NCI-H526 treated with DMSO at 0.1 percent for 48 hours (cell line): ENCODE data around the gene CDH4.
"Not testable (repeated sequence)": the region's sequence is repeated elsewhere in the genome, so short reads cannot be mapped to it uniquely, and the experiment has no call there.

Experiments used
- DNase-seq: peaks from one replicate; lab custom pipeline; 2025; lab: John Stamatoyannopoulos, UW

Gene CDH4

GRCh38 chr20:61387204-61387953, 135.3 kb downstream of the CDH4 start:
- DNase-seq = no peak

GRCh38 chr20:61387954-61388348, 135.9 kb downstream of the CDH4 start:
- no peak for DNase-seq

GRCh38 chr20:61389077-61389476, 137.0 kb downstream of the CDH4 start:
- no peak for DNase-seq

- DNase-seq = no peak
Measured at GRCh38 chr20:61391185-61391584, 139.1 kb downstream of the CDH4 start.

- no peak for DNase-seq
Measured at GRCh38 chr20:61391812-61392520, 139.9 kb downstream of the CDH4 start.

GRCh38 chr20:61394088-61394799, 142.2 kb downstream of the CDH4 start:
- DNase-seq = no peak

GRCh38 chr20:61396262-61396848, 144.3 kb downstream of the CDH4 start:
- no peak for DNase-seq

GRCh38 chr20:61397146-61397545, 145.1 kb downstream of the CDH4 start:
- DNase-seq = no peak

GRCh38 chr20:61397790-61398189, 145.7 kb downstream of the CDH4 start:
- no peak for DNase-seq

- DNase-seq = no peak
Measured at GRCh38 chr20:61399433-61399832, 147.4 kb downstream of the CDH4 start.

GRCh38 chr20:61400499-61400898, 148.4 kb downstream of the CDH4 start:
- no peak for DNase-seq

GRCh38 chr20:61404303-61404702, 152.2 kb downstream of the CDH4 start:
- peak; percentile 16 for DNase-seq

GRCh38 chr20:61405007-61405406, 152.9 kb downstream of the CDH4 start:
- DNase-seq = no peak

- DNase-seq = not testable (repeated sequence)
Measured at GRCh38 chr20:61406773-61407172, 154.7 kb downstream of the CDH4 start.

GRCh38 chr20:61407561-61407960, 155.5 kb downstream of the CDH4 start:
- no peak for DNase-seq

GRCh38 chr20:61408951-61409740, 157.1 kb downstream of the CDH4 start:
- DNase-seq = no peak

GRCh38 chr20:61411743-61412142, 159.7 kb downstream of the CDH4 start:
- DNase-seq = no peak

GRCh38 chr20:61413752-61414151, 161.7 kb downstream of the CDH4 start:
- DNase-seq = no peak

- DNase-seq = no peak
Measured at GRCh38 chr20:61414455-61414991, 162.5 kb downstream of the CDH4 start.

GRCh38 chr20:61416546-61416945, 164.5 kb downstream of the CDH4 start:
- no peak for DNase-seq

GRCh38 chr20:61417221-61417941, 165.3 kb downstream of the CDH4 start:
- DNase-seq = no peak
